Omental fat pad (tissue), 4 donors: Measurements from ENCODE around the gene EFCAB8. TPM values are rescaled to one million over a fixed set of nuclear protein-coding genes. Genes with fewer than 3 reads are reported as not detected.

Experiments used
- ATAC-seq: fragments of 150-250 bp; one replicate; pipeline ENCODE4 v1.9.1; 2016; ENCODE audit warnings: mild to moderate bottlenecking, moderate library complexity; ENCODE audit not compliant: low FRiP score
- DNase-seq: peaks from one replicate; pipeline ENCODE4 v3.0.0-alpha.2; 2019; ENCODE audit warnings: low spot score
- total RNA-seq, 4 donors: library from RNA; depleted of rRNA; stranded (reverse); fragments of >200 nt; gene quantifications; one replicate each; pipeline ENCODE4 v1.1.0, GENCODE V29; 2016
- TF ChIP-seq, protein P1 (sequence below), 3 donors: fragments of 450-650 bp; IDR thresholded peaks; one replicate each; pipeline ENCODE4 v1.5.1; 2016 to 2017; ENCODE audit warnings: antibody characterized with exemption in 3 of 3, mild to moderate bottlenecking in 3 of 3, moderate library complexity in 2 of 3

The EFCAB8 gene
- total RNA-seq, 4 donors from 2014 or later: 0.24 TPM; not detected in 3

- TF ChIP-seq, protein P1, sequence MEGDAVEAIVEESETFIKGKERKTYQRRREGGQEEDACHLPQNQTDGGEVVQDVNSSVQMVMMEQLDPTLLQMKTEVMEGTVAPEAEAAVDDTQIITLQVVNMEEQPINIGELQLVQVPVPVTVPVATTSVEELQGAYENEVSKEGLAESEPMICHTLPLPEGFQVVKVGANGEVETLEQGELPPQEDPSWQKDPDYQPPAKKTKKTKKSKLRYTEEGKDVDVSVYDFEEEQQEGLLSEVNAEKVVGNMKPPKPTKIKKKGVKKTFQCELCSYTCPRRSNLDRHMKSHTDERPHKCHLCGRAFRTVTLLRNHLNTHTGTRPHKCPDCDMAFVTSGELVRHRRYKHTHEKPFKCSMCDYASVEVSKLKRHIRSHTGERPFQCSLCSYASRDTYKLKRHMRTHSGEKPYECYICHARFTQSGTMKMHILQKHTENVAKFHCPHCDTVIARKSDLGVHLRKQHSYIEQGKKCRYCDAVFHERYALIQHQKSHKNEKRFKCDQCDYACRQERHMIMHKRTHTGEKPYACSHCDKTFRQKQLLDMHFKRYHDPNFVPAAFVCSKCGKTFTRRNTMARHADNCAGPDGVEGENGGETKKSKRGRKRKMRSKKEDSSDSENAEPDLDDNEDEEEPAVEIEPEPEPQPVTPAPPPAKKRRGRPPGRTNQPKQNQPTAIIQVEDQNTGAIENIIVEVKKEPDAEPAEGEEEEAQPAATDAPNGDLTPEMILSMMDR (IDR thresholded peaks at IDR 0.05): no peak
- DNase-seq (no peak), ATAC-seq (no peak)
Observed at GRCh38 chr20:32991792-32992641, 133.3 kb downstream of the EFCAB8 start.

GRCh38 chr20:32993496-32994050 is 134.8 kb downstream of the EFCAB8 start:
- TF ChIP-seq, protein P1 (IDR thresholded peaks at IDR 0.05): no peak

DNA sequence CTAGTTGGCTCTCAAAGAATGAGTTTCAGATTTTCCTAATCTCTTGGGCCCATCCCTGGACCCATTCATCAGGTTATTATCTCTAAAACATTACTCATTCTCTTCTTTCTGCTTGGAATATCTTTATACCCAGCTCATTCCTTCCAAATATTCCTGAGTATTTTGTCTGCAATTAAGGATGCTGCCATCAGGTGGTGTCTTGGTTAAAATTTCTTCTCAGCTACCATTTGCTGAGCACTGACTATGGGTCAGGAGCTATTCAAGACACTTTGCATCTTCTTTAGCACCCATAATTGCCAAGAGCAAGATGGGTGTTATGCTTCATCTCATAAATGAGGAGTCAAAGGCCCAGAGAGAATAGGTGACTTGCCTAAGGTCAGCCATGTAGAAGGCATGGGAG is 137.1 kb downstream of the EFCAB8 start:
- DNase-seq (no peak), ATAC-seq (no peak)
- TF ChIP-seq, protein P1 (IDR thresholded peaks at IDR 0.05): no peak

More at GRCh38 chr20:32993496-32994050, 134.8 kb downstream of the EFCAB8 start:
- no peak for ATAC-seq
- DNase-seq: no peak

GRCh38 chr20:32997431-32997830 is 138.7 kb downstream of the EFCAB8 start:
- TF ChIP-seq, protein P1 (IDR thresholded peaks at IDR 0.05): no peak
- ATAC-seq: no peak
- DNase-seq: no peak

DNA sequence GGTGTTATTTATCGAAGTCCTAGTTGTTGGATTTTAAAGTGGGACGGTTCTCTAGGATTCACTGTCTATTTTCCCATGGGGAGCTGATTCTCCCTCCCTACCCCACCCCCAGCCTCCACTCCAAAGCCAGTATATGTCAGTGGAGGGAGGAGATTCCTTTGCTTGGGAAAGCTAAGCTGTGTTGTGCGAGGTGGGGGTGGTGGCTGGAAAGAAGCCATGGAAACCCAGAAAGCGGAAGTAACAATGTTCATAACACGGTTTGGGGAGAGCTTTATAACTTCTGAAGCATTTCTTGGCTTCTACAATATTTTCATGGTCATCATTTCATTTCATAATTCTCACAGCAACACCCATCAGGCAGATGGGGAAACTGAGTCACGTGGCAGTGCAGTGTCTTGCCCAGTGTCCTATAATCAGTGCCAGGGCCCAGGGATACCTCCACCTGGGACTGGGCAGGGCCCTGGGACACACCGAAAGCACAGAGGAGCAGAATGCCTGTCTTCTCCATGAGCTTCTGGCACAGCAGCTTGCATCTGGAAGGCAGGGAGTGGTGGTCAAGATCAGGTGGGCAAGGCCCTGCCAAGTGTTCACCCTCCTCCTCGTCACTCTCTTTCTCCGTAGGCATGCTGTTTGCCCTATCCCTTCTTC is 141.0 kb downstream of the EFCAB8 start:
- ATAC-seq: no peak
- DNase-seq: no peak
- TF ChIP-seq, protein P1 (IDR thresholded peaks at IDR 0.05): no peak

DNA sequence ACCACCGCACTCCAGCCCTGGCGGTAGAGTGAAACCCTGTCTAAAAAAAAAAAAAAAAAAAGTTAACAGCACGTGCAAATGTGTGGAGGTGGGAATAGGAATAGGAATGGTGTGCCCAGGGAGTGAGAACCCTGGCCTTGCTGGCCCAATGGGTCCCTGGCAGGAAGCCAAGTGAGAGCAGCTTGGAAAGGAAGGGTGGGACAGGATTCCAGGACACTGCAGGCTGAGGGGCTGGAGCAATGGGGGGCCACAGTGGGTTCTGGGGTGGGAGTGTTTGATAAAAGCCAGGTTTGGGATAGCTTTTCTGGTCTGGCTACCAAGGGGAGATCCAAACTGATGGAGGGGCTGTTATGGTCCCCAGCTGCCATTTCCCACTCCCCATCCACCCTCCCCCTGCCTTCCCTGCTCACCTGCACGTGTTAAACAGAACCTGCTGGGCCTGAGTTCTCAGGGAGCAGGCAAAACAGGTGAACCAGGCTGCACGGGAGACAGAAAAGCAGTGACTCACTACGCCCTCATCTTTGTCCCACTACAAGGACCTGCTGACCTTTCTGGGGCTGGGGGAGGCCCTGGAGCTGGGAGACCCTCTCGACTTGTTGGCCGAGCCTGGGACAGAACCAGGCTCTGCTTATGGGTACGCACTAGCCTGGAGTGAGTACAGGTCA is 142.2 kb downstream of the EFCAB8 start:
- TF ChIP-seq, protein P1 (IDR thresholded peaks at IDR 0.05): no peak
- no peak for DNase-seq
- ATAC-seq: no peak
